ENCODE measurements around the gene CYGB. TPM values are rescaled to one million over a fixed set of nuclear protein-coding genes. Genes with fewer than 3 reads are reported as not detected.

Gene CYGB
- total and polyA plus RNA-seq, 4 donors = 0.83 to 7.8 (median 1.4) TPM

- Histone ChIP-seq H3K36me3 (ENCODE audit: control insufficient read depth in 4 of 4, insufficient read depth in 3 of 4, low read depth in 1 of 4, low read length in 3 of 4) (no peaks in the 10 kb centered on the region), H3K27me3 (ENCODE audit: control insufficient read depth in 4 of 4, insufficient read depth in 4 of 4, low read length in 3 of 4) (no peaks in the 10 kb centered on the region), H3K27ac (ENCODE audit: low read depth in 1 of 2, low read length in 2 of 2) (no peak overlapping the region), H3K9me3 (ENCODE audit: control insufficient read depth in 4 of 4, low read length in 3 of 4) (no peaks in the 10 kb centered on the region), H3K9ac (ENCODE audit: low read depth in 1 of 2, low read length in 2 of 2) (no peak overlapping the region), H3K4me3 (ENCODE audit: low read depth in 1 of 3, low read length in 3 of 3) (no peak overlapping the region), H3K4me1 (ENCODE audit: control insufficient read depth in 4 of 4, insufficient read depth in 4 of 4, low read length in 3 of 4) (peaks cover 0 to 2% (median under 1%) of the 10 kb centered on the region in 4 donors)
- 98% methylated on average over 22 of the region's 22 CpGs for WGBS
- TF ChIP-seq REST (IDR thresholded peaks at IDR 0.05) = no peak
- TF ChIP-seq YY1 (IDR thresholded peaks at IDR 0.05) = no peak
- no peak for DNase-seq (ENCODE audit: low spot score)
These were observed 49.9 kb downstream of the CYGB start for GRCh38 chr17:76487451-76488192.

- H3K36me3 ChIP-seq (ENCODE audit: control insufficient read depth in 4 of 4, insufficient read depth in 3 of 4, low read depth in 1 of 4, low read length in 3 of 4) = no peaks in the 10 kb centered on the region
- no peaks in the 10 kb centered on the region for H3K4me1 ChIP-seq (ENCODE audit: control insufficient read depth in 4 of 4, insufficient read depth in 4 of 4, low read length in 3 of 4)
- TF ChIP-seq JUND (IDR thresholded peaks at IDR 0.05) (no peak), SP1 (IDR thresholded peaks at IDR 0.05) (peak; percentile 70), HNF4A (conservative IDR thresholded peaks at IDR 0.05) (no peak), TAF1 (conservative IDR thresholded peaks at IDR 0.05) (no peak), GABPA (IDR thresholded peaks at IDR 0.05 in 1 of 2, conservative IDR thresholded peaks at IDR 0.05 in 1 of 2) (no peak), NR2F2 (IDR thresholded peaks at IDR 0.05) (no peak)
- TF ChIP-seq, protein P1, sequence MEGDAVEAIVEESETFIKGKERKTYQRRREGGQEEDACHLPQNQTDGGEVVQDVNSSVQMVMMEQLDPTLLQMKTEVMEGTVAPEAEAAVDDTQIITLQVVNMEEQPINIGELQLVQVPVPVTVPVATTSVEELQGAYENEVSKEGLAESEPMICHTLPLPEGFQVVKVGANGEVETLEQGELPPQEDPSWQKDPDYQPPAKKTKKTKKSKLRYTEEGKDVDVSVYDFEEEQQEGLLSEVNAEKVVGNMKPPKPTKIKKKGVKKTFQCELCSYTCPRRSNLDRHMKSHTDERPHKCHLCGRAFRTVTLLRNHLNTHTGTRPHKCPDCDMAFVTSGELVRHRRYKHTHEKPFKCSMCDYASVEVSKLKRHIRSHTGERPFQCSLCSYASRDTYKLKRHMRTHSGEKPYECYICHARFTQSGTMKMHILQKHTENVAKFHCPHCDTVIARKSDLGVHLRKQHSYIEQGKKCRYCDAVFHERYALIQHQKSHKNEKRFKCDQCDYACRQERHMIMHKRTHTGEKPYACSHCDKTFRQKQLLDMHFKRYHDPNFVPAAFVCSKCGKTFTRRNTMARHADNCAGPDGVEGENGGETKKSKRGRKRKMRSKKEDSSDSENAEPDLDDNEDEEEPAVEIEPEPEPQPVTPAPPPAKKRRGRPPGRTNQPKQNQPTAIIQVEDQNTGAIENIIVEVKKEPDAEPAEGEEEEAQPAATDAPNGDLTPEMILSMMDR (IDR thresholded peaks at IDR 0.05; ENCODE audit: low read depth, low read length, missing input control) = no peak
- DNase-seq (ENCODE audit: low spot score) = no peak
- WGBS = 66% methylated on average over 11 of the region's 11 CpGs
- no peak overlapping the region for H3K27ac ChIP-seq (ENCODE audit: low read depth in 1 of 2, low read length in 2 of 2)
- H3K4me3 ChIP-seq (ENCODE audit: low read depth in 1 of 3, low read length in 3 of 3) = no peak overlapping the region
- no peaks in the 10 kb centered on the region for H3K9me3 ChIP-seq (ENCODE audit: control insufficient read depth in 4 of 4, low read length in 3 of 4)
- no peak overlapping the region for H3K9ac ChIP-seq (ENCODE audit: low read depth in 1 of 2, low read length in 2 of 2)
- H3K27me3 ChIP-seq (ENCODE audit: control insufficient read depth in 4 of 4, insufficient read depth in 4 of 4, low read length in 3 of 4) = no peaks in the 10 kb centered on the region
These were observed 51.9 kb downstream of the CYGB start for GRCh38 chr17:76485569-76485968.

GRCh38 chr17:76484228-76484725 is 53.2 kb downstream of the CYGB start:
- WGBS = 94% methylated on average over 11 of the region's 11 CpGs
- no peak overlapping the region for H3K9ac ChIP-seq (ENCODE audit: low read depth in 1 of 2, low read length in 2 of 2)
- H3K27ac ChIP-seq (ENCODE audit: low read depth in 1 of 2, low read length in 2 of 2) = no peak overlapping the region
- no peaks in the 10 kb centered on the region for H3K9me3 ChIP-seq (ENCODE audit: control insufficient read depth in 4 of 4, low read length in 3 of 4)
- no peaks in the 10 kb centered on the region for H3K27me3 ChIP-seq (ENCODE audit: control insufficient read depth in 4 of 4, insufficient read depth in 4 of 4, low read length in 3 of 4)
- no peaks in the 10 kb centered on the region for H3K4me1 ChIP-seq (ENCODE audit: control insufficient read depth in 4 of 4, insufficient read depth in 4 of 4, low read length in 3 of 4)
- H3K4me3 ChIP-seq (ENCODE audit: low read depth in 1 of 3, low read length in 3 of 3) = no peak overlapping the region
- no peak for DNase-seq (ENCODE audit: low spot score)
- peaks cover 0 to 2% (median 0%) of the 10 kb centered on the region in 4 donors for H3K36me3 ChIP-seq (ENCODE audit: control insufficient read depth in 4 of 4, insufficient read depth in 3 of 4, low read depth in 1 of 4, low read length in 3 of 4)
- TF ChIP-seq GABPA (IDR thresholded peaks at IDR 0.05 in 1 of 2, conservative IDR thresholded peaks at IDR 0.05 in 1 of 2) (no peak), ZBTB33 (IDR thresholded peaks at IDR 0.05) (no peak), REST (IDR thresholded peaks at IDR 0.05) (no peak), RXRA (IDR thresholded peaks at IDR 0.05) (no peak), HNF4G (IDR thresholded peaks at IDR 0.05) (no peak), EGR1 (IDR thresholded peaks at IDR 0.05; ENCODE audit: low read depth in 2 of 2) (no peak), YY1 (IDR thresholded peaks at IDR 0.05) (no peak), MAX (IDR thresholded peaks at IDR 0.05) (no peak), ATF3 (IDR thresholded peaks at IDR 0.05) (no peak), JUND (IDR thresholded peaks at IDR 0.05) (no peak)
